HG03457 (cell line): Measurements from ENCODE around the gene CCDC152.
A peak's percentile ranks its signal among the peaks of the same experiment; 100 is the strongest.
"Not testable (repeated sequence)": the region's sequence is repeated elsewhere in the genome, so short reads cannot be mapped to it uniquely, and the experiment has no call there.

Experiments
- ATAC-seq: cut with Tn5 transposase; IDR thresholded peaks from one replicate; pipeline ENCODE4 v1.9.1; 2021; ENCODE audit warnings: moderate number of reproducible peaks; ENCODE audit not compliant: unreplicated experiment

The CCDC152 gene, protein sequence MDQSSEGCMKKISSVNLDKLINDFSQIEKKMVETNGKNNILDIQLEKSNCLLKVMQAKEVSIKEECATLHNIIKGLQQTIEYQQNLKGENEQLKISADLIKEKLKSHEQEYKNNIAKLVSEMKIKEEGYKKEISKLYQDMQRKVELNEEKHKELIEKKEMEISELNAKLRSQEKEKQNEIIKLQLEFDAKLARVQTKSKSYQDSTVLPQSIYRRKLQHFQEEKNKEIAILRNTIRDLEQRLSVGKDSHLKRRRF

DNA sequence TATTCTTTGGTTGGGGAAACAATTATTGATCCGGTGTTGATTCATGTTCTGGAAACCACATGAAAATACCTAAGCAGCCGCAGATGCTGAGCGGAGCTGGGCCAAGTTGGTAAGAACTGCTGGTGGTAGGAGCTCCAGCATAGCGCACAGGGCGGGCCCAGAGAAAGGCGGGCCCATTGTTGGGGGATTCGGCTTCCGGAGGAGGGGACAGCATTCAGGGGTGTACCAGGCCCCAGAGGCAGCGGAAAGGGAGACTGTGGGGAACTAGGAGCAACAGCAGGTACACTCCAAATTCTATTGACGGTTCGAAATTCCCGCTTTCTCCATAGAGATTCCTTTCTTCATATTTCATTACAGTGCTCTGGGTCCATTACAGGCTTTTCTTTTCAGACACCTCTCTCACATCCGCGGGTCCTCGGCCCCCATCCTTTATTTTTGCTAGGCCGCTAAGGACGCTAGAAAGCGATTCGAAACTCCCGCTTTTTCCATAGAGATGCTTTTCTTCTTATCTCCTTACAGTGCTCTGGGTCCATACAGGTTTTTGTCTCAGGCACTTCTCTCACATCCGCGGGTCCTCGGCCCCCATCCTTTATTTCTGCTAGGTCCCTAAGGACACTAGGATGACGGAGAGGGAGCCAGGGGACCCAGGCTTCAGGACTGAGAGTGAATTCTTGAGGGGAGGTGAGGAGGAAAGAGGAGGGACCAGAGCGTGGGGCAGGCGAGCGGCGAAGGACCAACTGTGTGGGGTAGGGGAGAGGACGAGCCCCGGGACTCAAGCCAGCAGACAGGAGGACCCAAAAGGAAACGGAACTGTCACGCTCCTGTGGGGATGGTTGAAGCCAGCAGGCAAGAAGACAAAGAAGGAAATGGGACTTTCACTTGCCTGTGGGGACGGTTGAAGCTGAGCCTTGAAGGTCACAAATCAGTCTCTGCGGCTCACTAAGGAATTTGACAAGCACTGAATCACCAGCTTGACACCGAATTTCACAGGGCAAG lies at the start of gene CCDC152:
Gene CCDC152, plus strand, starts transcription at position 213 of the 996 bp plus-strand sequence. CDS start 2,304 bp downstream, outside the sequence.
- ATAC-seq: peak; percentile 94

DNA sequence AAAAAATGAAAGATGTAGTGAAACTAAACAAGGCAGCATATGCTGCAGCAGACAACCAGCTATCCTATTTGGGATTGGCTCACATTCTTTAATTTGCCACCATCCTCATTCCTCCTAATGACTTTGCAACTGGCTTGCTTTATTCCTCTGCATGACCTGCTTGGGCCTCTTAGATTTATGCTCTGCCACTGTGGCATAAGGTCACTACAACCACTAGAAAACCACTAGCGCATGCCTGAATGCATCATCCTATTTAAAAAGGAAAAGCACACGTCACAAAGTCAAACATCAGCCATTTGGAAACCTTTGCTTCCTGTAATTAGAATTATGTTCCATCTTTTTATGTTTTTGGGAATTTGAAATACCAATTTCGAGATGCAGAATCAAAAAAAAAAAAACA lies 40.8 kb upstream of the CCDC152 start:
- no peak for ATAC-seq

DNA sequence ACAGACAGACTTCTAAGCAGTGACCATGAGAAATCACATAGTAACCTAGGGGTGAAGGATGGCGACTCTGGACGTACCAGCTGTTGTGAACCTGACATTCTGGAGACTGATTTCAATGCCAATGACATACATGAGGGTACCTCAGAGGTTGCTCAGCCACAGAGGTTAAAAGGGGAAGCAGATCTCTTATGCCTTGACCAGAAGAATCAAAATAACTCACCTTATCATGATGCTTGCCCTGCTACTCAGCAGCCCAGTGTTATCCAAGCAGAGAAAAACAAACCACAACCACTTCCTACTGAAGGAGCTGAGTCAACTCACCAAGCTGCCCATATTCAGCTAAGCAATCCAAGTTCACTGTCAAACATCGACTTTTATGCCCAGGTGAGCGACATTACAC lies 38.0 kb upstream of the CCDC152 start:
- ATAC-seq: peak; percentile 96

DNA sequence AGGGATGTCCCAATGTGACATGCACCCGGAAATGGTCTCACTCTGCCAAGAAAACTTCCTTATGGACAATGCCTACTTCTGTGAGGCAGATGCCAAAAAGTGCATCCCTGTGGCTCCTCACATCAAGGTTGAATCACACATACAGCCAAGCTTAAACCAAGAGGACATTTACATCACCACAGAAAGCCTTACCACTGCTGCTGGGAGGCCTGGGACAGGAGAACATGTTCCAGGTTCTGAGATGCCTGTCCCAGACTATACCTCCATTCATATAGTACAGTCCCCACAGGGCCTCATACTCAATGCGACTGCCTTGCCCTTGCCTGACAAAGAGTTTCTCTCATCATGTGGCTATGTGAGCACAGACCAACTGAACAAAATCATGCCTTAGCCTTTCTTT lies 37.6 kb upstream of the CCDC152 start:
- ATAC-seq: no peak

DNA sequence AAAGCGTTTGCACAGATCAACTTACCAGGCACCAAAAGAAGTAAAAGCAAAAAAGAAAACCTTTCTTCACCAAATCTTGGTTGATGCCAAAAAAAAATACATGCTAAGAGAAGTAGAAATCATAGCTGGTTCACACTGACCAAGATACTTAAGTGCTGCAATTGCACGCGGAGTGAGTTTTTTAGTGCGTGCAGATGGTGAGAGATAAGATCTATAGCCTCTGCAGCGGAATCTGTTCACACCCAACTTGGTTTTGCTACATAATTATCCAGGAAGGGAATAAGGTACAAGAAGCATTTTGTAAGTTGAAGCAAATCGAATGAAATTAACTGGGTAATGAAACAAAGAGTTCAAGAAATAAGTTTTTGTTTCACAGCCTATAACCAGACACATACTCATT lies 36.4 kb upstream of the CCDC152 start:
- no peak for ATAC-seq

DNA sequence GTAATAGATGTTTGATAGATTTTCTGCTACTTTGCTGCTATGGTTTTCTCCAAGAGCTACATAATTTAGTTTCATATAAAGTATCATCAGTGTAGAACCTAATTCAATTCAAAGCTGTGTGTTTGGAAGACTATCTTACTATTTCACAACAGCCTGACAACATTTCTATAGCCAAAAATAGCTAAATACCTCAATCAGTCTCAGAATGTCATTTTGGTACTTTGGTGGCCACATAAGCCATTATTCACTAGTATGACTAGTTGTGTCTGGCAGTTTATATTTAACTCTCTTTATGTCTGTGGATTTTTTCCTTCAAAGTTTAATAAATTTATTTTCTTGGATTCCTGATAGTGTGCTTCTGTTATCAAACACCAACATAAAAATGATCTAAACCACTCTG lies 35.1 kb upstream of the CCDC152 start:
- no peak for ATAC-seq

DNA sequence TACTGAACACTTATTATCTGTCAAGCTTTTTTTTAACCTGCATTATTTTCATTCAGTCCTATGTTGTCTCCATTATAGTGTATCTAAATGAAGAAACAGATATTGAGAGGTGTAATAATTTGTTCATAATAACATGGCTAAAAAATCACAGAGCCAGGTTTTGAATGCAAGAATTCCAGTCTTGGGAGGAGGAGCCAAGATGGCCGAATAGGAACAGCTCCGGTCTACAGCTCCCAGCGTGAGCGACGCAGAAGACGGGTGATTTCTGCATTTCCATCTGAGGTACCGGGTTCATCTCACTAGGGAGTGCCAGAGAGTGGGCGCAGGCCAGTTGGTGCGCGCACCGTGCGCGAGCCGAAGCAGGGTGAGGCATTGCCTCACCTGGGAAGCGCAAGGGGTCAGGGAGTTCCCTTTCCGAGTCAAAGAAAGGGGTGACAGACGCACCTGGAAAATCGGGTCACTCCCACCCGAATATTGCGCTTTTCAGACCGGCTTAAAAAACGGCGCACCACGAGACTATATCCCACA lies 22.0 kb upstream of the CCDC152 start:
- ATAC-seq: not testable (repeated sequence)

DNA sequence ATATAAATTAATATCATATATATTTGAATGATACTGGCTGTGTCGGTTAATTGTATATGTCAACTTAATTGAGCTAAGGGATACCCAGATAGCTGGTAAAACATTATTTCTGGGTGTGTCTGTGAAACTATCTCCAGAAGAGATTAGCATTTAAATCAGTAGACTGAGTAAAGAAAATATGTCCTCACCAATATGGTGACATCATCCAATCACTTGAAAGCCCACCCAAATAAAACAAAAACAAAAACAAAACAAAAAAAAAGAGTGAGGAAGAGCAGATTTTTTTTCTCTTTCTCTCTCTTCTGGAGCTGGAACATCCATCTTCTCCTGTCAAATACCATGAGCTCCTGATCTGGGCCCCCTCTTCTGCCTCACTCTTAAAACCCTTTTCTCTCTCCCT lies 15.7 kb upstream of the CCDC152 start:
- ATAC-seq: no peak

DNA sequence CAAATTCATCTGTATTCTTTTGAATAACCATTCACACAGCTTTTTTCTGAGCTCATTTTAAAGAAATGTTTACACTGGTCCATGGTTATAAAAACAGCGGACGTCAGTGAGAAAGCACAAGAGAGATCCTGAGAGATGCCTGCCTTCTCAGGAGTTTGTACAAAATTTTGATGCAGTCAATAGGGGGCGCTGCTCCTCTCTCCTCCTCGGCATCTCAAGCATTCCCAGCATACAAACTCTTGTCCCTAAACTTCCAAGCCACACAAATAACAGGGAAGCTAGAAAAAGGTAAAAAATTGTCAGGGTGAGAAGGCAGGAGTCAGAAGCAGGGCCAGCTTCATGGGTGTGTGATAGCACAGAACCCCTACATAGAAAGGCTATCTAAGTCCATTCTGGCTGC lies 11.2 kb upstream of the CCDC152 start:
- ATAC-seq: no peak

DNA sequence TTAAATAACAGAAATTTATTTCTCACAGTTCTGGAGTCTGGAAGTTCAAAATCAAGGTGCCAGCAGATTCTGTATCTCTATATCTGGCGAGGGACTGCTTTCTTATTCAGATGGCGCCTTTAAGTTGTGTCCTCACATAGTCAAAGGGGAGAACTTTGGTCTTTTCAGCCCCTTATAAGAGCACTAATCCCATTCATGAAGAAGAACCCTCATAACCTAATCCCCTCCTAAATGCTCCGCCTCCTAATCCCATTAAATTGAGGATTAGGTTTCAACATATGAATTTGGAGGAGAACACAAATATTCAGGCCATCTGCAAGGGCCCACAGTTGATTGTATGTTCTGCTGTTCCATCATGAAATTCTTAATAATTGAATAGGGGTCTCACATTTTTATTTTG lies 10.8 kb upstream of the CCDC152 start:
- no peak for ATAC-seq

DNA sequence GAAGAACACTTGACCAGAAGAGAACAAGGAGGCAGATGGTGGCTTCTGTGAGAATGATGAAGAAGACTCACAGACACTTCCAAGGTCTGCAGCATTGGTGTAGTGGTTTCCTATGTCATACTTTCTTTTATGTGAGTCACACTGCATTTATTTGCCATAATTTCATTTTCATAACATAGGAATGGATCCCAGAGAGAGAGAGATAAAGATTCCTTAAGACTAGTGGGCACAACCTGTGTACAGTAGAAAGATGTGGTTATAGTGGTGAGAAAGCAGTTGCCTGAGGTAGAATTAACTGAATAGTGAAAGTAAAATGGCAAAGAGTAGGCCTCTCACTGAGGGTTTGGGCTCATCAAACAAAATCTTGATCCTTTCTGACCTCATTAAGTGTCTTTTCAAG lies 7.6 kb upstream of the CCDC152 start:
- no peak for ATAC-seq

DNA sequence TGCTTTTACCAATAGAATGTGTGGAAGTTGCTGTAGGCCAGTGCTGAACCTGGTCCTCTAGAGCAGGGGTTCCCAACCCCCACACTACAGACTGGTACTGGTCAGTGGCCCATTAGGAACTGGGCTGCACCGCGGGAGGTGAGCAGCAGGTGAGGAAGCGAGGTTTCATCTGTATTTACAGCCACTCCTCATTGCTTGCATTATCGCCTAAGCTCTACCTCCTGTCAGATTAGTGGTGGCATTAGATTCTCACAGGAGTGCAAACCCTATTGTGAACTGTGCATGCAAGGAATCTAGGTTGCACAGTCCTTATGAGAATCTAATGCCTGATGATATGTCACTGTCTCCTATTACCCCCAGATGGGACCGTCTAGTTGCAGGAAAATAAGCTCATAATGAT lies 6.1 kb upstream of the CCDC152 start:
- no peak for ATAC-seq

DNA sequence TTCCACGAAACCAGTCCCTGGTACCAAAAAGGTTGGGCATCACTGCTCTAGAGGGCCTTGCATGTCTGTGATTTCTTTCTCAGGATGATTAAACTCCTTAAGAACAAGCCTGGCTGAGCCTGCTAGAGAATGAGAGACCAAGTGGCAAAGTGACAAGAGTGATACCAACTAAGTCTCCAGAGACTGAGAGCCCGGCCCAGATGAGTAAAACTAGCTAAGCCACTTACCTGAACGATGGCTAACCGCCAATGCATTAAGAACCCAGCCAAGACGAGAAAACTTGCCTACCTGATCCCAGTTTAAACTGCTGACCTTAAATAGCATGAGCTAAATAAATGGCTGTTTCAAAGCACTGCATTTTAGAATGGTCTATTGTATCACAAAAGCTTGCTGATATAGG lies 5.6 kb upstream of the CCDC152 start:
- no peak for ATAC-seq

DNA sequence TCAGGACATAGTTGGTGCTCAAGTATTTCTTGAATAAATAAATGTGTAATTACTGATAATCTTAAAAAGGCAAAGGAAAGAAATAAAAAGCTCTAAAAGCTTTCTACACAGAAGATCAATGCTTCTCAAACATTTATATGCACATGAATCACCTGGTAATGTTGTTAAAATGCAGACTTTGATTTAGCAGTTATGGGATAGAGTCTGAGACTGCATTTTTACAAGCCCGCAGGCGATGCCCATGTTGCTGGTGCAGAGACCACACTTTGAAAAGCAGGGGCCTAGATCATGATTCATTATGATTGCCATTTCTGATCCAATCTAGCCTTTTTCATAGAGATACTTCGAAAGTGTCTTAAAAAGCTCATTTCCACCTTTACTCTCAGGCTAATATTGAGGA lies 3.5 kb upstream of the CCDC152 start:
- no peak for ATAC-seq

DNA sequence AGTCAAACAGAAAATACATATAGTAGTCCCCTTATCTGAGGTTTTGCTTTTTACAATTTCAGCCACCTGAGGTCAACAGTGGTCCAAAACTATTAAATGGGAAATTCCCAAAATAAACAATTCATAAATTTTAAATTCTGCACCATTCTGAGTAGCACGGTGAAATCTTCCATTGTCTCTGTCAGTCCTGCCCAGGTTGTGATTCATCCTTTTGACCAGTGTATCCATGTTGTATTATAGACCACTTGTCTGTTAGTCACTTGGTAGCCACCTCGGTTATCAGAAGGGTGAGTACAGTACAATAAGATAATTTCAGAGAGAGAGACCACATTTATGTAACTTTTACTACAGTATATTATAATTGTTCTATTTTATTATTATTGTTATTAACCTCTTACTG lies 2.8 kb downstream of the CCDC152 start:
- ATAC-seq: no peak

DNA sequence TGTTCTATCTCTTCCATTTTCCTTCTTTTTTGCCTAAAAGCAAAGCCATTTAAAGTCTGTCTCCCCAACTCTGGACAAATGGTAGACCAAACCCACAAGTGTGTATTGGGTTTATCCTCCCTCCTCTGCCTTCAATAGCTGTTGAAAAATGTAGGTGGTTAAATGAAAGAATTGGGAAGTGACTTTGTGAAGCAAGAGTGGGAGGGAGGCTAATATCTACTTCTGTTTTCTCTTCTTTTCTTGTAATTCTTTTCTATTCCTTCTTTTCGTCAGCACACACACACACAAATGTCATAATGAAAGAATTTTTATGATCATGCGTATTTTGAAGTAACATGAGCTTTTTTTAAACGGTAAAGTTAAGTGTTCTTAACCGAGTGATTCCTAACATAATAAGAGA lies 3.8 kb downstream of the CCDC152 start:
- ATAC-seq: no peak

DNA sequence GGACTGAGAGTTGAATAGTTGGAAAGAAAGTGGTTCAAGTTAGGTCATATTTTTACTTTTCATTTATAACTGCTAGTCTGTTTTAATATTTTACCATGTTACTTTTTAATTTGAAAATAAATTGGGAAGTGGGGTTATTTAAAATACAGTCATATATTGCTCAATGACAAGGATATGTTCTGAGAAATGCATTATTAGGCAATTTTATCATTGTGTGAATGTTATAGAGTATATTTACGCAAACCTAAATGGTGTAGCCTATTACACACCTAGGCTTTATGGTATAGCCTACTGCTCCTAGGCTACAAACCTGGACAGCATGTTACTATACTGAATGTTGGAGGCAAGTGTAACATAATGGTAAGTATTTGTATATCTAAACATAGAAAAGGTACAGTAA lies 5.2 kb downstream of the CCDC152 start:
- no peak for ATAC-seq

DNA sequence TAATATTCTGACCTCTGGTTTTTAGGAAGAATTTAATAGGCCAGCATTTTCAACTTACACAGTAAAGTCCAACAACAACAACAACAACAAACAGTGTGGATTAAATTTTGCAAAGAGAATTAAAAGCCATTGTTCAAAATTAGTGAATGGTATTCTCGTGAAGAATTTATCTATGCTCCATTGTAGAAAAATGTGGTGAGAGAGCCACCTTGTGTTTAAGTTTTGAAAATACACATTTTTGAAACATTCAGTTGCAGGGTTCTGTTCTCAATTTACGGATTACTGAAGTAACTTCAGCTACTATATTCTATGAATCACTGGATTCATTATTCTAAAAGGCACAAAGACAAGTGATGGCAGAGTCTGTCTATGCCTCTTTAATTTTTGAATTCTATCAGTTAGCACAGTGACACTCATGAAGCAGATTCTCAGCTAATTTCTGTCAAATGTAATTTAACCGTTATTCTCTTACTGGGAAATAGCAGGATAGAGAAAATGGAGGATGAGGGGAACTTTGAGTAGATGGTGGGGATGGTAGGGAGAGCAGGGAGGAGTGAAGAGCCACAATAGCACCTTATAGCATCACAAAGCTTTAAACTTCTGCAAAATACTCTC lies 11.0 kb downstream of the CCDC152 start:
- no peak for ATAC-seq

DNA sequence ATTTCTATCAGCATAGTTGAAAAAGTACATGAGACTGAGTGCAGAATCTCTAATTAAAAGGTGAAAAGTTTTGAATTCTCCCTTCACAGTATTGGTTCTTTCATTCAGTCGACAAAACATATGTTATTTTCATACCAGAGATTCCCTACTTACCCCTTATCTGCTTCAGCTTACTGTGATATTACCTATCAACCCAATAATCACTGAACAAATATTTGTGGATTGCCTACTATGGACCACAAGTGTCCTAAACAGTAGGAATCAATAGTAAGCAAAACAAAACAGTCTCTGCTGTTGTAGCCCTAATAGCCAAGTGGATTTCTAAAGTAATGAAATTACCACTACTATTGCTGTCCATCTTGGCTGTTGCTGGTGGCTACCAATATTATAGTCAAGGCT lies 11.5 kb downstream of the CCDC152 start:
- ATAC-seq: no peak

DNA sequence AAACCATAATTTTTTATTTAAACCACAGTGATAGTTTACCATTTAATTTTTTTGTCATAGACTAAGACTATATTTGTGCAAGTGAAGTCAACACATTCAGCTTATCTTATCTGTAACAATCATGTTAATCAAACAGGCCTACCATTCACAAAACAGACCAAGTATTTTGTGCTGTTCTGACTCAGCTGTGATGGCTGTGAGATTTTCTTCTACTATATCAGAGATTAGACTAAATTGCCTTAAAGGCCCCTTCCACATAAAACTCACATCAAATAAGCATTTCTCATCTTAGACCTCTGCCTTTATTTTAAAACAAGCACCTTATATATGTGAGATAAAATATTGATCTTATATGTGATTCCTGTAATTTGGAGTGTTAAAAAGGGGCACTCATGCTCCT lies 13.4 kb downstream of the CCDC152 start:
- no peak for ATAC-seq

DNA sequence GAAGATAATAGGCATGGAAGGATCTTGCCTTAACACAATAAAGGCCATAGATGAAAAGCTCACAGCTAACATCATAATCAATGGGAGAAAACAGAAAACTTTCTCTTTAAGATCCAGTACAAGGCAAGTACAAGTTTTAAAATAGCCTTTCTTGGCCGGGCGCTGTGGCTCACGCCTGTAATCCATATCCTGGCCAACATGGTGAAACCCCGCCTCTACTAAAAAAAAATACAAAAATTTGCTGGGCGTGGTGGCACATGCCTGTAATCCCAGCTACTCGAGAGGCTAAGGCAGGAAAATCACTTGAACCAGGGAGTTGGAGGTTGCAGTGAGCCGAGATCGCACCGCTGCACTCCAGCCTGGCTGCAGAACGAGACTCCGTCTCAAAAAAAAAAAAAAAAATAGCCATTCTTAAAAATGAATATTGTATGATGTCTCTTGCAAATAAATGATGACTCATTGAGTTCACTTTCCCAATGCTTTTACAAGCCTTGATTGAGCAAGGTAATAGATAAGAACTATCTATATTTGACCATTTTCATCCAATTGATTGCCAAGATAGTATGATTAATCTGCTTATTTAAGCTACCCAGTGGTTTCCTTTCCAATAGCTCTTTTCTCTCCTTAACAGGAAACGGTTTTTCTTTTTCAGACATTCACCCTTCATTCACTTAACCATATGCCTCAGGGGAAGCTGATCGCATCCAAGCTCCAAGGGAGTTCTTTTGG lies 15.8 kb downstream of the CCDC152 start:
- no peak for ATAC-seq
